ENCODE results near the gene IMPDH2.

The IMPDH2 gene

DNA sequence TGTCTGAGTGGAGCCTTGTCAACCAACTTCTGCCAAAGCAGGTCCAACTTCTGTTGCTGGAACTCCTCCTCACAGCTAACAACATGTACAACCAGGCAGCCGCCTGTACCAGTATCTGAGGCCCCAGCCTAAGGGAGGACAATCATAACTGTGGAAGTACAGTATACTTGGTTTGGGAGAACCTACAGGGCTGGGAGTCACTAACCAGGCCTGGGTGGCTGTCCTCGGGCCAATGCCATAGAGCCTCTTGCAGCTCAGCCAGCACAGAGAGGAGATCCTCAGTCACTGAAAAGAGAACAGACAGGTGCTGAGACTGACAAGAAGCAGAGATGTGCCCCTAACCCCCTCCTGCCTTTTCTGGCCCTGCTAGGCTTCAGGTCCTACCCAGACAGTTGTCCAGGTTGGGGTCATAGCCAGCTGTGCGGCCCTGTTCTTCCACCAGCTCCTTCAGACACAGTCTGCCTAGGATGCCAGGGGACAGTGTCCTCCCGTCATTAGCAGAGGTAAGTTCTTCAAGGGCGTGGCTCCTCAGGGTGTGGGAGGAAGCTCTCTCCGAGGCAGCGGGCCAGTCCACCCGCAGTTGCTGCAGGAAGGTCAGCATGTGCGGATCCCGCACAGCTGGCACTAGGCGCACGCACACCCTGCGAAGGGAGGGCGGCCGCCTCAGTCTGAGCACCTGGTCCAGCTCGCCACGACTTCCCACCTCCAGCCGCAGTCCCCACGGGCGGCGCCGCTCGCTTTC, 11.8 kb downstream of the IMPDH2 start:
- TF ChIP-seq GATA2 (IDR thresholded peaks at IDR 0.05; ENCODE audit: low read depth, low read length) (no peak), GATA3 (IDR thresholded peaks at IDR 0.05; ENCODE audit: low read depth, low read length) (no peak)

DNA sequence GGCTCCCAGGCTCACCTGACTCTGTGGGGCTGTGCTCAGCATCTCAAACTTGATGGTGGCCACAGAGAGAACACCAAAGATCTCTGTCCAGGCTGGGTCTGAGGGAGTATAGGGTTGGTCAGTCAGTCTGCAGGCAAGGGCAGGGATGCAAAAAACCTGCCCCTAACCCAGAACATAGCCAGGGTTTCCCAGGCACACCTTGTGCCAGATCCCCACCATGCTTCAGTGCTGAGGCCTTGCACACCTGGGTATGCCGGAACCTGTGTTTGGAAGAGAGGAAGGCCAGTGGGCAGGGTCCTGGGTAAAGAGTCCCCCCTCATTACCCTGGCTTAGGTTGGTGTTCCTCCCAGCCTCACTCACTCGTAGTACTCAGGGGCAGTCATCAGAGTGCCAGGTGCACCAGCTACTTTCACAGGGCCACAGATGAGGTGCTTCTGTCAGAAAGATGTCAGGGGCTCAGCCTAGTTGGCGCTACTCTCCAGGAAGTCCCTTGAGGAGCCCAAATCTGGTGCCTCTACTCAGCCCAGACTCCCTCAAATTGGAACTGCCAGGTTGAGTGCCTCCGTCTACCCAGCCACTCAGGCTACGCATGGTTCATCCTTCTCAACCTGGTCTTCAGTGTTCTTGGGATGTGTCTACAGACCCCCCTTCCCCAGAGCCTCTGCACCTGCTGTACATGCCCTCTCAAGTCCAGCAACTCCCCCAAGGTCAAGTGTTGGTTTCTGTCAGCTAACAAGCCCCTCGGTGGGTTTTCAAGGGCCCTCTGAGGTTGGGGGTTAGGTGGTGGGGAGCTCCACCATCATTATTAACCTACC, 12.6 kb downstream of the IMPDH2 start:
- no peak for TF ChIP-seq GATA3 (IDR thresholded peaks at IDR 0.05; ENCODE audit: low read depth, low read length)
- no peak for TF ChIP-seq GATA2 (IDR thresholded peaks at IDR 0.05; ENCODE audit: low read depth, low read length)

DNA sequence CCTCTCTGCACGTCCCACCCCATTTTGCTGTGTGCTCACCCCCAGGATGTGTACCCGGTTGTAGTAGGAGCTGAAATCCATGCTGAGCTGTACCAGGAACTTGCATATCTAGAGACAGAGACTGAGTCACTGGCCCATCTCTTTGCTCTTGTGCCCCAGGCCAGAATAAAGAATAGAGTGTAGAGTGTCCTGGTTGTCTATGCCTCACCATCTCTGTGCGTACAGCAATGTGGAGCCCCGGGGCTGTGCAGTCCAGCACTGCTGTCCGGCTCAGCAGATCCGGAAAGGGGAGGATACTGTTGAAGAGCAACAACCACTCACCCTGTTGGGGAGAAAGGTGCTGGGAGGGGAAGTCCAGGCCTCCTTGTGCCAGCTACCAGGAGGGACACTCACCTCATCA, 13.4 kb downstream of the IMPDH2 start:
- TF ChIP-seq GATA3 (IDR thresholded peaks at IDR 0.05; ENCODE audit: low read depth, low read length) (no peak), GATA2 (IDR thresholded peaks at IDR 0.05; ENCODE audit: low read depth, low read length) (no peak)

DNA sequence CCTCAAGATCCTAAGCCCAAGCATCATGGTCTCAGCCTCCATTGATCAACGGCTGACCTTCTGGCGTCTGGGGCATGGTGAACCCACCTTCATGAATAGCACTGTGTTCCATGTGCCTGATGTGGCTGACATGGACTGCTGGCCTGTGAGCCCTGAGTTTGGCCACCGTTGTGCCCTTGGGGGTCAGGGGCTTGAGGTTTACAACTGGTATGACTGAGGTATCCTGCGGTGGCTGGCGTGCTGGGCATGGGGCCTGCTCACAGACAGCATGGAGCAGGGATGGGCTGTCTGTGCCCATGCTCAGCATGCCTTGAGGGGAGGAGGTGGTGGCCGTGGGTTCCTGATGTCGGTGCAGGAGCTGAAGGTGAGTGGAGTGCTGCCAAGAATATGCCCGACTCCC, 14.1 kb downstream of the IMPDH2 start:
- TF ChIP-seq GATA2 (IDR thresholded peaks at IDR 0.05; ENCODE audit: low read depth, low read length) (no peak), GATA3 (IDR thresholded peaks at IDR 0.05; ENCODE audit: low read depth, low read length) (no peak)

DNA sequence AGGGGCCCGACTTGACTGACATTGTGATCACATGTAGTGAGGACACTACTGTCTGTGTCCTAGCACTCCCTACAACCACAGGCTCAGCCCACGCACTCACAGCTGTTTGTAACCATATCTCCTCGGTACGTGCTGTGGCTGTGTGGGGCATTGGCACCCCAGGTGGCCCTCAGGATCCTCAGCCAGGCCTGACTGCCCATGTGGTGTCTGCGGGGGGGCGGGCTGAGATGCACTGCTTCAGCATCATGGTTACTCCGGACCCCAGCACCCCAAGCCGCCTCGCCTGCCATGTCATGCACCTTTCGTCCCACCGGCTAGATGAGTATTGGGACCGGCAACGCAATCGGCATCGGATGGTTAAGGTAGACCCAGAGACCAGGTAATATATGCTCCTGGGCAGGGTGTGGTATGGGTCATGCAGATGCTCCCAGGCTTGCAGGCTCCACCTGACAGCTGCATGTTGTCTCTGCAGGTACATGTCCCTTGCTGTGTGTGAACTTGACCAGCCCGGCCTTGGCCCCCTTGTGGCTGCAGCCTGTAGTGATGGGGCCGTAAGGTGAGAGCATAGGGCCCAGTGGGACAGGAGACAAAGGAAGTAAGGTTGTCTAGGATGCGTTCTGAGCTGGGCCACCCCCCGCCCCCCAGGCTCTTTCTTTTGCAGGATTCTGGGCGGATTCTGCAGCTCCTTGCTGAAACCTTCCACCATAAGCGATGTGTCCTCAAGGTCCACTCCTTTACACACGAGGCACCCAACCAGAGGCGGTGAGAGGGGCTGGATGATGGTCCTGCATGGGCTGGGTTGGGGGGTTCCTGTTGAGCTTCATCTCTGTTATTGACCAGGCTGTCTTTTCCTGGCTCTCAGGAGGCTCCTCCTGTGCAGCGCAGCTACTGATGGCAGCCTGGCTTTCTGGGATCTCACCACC, 15.2 kb downstream of the IMPDH2 start:
- TF ChIP-seq GATA3 (IDR thresholded peaks at IDR 0.05; ENCODE audit: low read depth, low read length): no peak
- TF ChIP-seq GATA2 (IDR thresholded peaks at IDR 0.05; ENCODE audit: low read depth, low read length): no peak

DNA sequence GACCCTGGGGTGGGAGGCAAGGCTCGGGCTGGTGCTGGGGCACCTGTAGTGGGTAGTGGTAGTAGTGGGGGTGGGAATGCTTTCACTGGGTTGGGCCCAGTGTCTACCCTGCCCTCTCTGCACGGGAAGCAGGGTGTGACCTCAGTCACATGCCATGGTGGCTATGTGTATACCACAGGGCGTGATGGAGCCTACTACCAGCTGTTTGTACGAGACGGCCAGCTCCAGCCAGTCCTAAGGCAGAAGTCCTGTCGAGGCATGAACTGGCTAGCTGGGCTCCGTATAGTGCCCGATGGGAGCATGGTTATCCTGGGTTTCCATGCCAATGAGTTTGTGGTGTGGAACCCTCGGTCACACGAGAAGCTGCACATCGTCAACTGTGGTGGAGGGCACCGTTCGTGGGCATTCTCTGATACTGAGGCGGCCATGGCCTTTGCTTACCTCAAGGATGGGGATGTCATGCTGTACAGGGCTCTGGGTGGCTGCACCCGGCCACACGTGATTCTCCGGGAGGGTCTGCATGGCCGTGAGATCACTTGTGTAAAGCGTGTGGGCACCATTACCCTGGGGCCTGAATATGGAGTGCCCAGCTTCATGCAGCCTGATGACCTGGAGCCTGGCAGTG, 16.0 kb downstream of the IMPDH2 start:
- TF ChIP-seq GATA2 (IDR thresholded peaks at IDR 0.05; ENCODE audit: low read depth, low read length) (no peak), GATA3 (IDR thresholded peaks at IDR 0.05; ENCODE audit: low read depth, low read length) (no peak)

DNA sequence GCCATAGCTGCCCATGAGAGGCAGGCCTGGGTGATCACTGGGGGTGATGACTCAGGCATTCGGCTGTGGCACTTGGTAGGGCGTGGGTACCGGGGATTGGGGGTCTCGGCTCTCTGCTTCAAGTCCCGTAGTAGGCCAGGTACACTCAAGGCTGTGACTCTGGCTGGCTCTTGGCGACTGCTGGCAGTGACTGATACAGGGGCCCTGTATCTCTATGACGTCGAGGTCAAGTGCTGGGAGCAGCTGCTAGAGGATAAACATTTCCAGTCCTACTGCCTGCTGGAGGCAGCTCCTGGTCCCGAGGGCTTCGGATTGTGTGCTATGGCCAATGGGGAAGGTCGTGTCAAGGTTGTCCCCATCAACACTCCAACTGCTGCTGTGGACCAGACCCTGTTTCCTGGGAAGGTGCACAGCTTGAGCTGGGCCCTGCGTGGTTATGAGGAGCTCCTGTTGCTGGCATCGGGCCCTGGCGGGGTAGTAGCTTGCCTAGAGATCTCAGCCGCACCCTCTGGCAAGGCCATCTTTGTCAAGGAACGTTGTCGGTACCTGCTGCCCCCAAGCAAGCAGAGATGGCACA, 16.7 kb downstream of the IMPDH2 start:
- no peak for TF ChIP-seq GATA3 (IDR thresholded peaks at IDR 0.05; ENCODE audit: low read depth, low read length)
- no peak for TF ChIP-seq GATA2 (IDR thresholded peaks at IDR 0.05; ENCODE audit: low read depth, low read length)

DNA sequence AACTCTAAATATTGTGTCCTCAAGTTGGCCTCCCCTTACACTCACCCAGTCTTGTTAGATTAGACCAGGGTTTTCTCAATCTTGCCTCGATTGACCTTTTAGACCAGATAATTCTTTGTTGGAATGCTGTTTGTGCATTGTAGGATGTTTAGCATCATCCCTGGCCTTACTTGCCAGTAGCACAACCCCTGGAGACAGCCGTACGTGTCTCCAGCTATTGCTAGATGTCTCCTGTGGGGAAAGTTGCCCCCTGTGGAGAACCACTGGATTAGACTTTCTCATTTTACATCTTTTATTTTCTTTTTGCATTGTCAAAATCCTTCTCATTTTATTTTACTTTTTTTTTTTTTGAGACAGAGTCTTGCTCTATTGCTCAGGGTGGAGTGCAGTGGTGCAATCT, 19.8 kb downstream of the IMPDH2 start:
- no peak for TF ChIP-seq GATA2 (IDR thresholded peaks at IDR 0.05; ENCODE audit: low read depth, low read length)
- no peak for TF ChIP-seq GATA3 (IDR thresholded peaks at IDR 0.05; ENCODE audit: low read depth, low read length)

DNA sequence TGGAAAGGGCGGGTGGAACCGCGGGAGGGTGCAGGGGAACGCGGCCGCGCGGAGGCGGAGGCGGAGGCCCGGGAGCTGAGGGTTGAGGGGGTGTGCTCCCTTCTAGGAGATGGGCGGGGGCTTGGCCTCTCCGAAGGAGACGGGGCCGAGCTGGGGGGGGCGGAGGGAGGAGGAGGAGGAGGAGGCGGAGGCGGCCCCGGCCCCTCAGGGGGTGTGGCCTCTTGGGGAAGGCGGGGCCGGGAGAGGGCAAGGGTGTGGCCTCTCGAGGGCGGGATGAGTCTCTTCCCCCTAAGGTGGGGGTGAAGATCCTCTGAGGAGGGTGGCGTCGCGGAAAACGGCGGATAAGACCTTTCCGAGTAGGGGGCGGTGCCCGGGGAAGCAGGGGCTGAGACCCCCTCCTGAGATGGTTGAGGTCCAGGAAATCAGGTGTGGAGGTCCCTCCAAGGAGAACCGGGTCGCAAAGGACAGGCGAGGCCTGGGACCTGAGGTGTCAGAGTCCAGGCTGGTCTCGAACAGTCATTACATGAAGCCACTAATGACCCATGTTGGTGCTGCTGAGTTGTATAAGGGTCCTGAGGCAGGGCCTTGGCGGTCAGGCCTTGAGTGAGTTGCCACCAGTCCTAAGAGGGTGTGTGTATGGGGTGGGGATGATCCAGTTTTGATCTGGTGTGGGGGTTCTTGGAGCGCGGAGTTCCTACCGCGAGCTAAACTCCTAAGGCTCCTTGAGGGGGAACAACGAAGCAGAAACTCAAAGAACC, 21.2 kb downstream of the IMPDH2 start:
- TF ChIP-seq GATA2 (IDR thresholded peaks at IDR 0.05; ENCODE audit: low read depth, low read length) (no peak), GATA3 (IDR thresholded peaks at IDR 0.05; ENCODE audit: low read depth, low read length) (no peak)

DNA sequence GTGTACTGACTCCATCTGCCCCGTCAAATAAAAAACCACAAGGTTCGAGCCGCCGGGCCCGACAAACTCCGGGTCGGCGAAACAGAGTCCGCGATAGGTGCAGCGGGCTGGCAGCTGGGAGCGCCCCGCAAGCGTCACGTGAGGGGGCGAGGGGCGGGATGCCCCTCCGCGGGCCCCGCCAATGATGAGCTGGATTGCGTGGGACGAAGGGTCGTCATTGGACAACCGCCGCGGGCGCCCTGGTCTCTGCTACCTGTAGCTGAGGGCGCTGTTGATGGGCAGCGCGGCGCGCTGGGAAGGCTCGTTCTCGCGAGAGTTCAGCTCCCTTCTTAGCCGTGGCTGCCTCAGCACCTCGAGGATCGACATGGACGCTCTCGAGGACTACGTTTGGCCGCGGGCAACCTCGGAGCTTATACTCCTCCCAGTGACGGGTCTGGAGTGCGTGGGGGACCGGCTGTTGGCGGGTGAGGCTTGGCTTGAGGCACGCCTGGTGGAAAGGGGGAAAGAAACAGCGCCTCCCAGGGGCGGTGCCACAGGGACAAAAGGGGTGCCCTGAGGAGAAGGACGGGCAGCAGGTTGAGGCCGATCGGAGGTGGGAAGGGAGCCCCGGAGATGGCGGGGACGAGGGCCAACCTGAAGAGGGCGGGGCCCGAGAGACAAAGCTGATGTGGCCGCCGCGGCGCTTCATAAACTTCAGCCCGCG, 22.0 kb downstream of the IMPDH2 start, which contains the start of gene WDR6:
Gene WDR6 (plus strand): TSS at position 324 of the 703 bp plus-strand sequence. CDS start 41 bp downstream, at position 365.
- TF ChIP-seq GATA2 (IDR thresholded peaks at IDR 0.05; ENCODE audit: low read depth, low read length) (no peak), GATA3 (IDR thresholded peaks at IDR 0.05; ENCODE audit: low read depth, low read length) (no peak)

DNA sequence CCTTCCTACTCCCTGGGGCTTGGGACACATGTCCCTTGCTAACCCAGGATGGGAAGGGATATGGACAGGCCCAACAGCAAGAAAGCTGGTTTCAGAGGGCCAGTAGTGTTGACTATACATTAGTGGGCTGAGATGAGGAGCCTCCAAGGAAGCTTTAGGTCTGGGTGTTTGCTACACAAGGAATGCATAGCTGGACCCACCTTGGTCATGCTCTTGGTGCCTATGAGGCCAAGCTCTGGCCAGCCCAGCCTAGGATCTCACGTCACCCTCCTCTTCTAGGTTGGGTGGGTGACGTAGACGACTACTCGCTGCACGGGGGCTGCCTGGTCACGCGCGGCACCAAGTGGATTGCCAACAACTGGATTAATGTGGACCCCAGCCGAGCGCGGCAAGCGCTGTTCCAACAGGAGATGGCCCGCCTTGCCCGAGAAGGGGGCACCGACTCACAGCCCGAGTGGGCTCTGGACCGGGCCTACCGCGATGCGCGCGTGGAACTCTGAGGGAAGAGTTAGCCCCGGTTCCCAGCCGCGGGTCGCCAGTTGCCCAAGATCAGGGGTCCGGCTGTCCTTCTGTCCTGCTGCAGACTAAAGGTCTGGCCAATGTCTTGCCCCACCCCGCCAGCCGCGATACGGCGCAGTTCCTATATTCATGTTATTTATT, 22.7 kb downstream of the IMPDH2 start:
- no peak for TF ChIP-seq GATA3 (IDR thresholded peaks at IDR 0.05; ENCODE audit: low read depth, low read length)

DNA sequence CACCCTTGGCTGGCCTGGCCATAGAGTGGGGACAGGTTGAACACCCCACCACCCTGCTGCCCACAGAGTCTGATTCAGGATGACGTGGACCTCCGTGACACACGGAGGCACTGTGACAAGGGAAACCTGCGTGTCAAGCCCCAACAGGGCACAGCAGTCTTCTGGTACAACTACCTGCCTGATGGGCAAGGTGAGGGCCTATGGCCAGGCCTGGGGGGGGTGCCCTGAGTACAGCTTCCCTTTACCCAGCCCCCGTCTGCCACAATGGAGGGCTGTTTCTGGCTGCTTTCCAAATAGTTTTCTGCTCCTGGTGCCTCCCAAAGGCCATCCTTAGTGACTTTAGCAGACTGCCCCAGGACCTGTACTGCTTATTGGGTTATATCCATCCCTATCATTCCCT, 23.2 kb downstream of the IMPDH2 start:
- no peak for TF ChIP-seq GATA2 (IDR thresholded peaks at IDR 0.05; ENCODE audit: low read depth, low read length)
- no peak for TF ChIP-seq GATA3 (IDR thresholded peaks at IDR 0.05; ENCODE audit: low read depth, low read length)

All from SH-SY5Y (cell line).